NT2/D1 (cell line): ENCODE measurements around the gene PRL.

Experiments used
- DNase-seq: peaks from one replicate; pipeline ENCODE4 v3.0.0-alpha.2; 2011; ENCODE audit warnings: low read depth, low spot score
- H3K27me3 ChIP-seq: 2 replicates; pipeline ENCODE4 v1.6.0; 2011; ENCODE audit warnings: mild to moderate bottlenecking; ENCODE audit not compliant: insufficient read length, insufficient read depth
- H3K36me3 ChIP-seq: 2 replicates; pipeline ENCODE4 v1.6.1; 2011; ENCODE audit warnings: mild to moderate bottlenecking, low read length, mixed read lengths; ENCODE audit not compliant: insufficient read depth, insufficient read length
- H3K4me1 ChIP-seq: 2 replicates; pipeline ENCODE4 v1.5.1; 2011; ENCODE audit not compliant: insufficient read depth, insufficient read length
- H3K4me3 ChIP-seq: 2 replicates; pipeline ENCODE4 v1.5.1; 2011; ENCODE audit warnings: low read depth; ENCODE audit not compliant: insufficient read length
- H3K9ac ChIP-seq: 2 replicates; pipeline ENCODE4 v1.6.0; 2011; ENCODE audit warnings: low read depth; ENCODE audit not compliant: insufficient read length
- H3K9me3 ChIP-seq: 2 replicates; pipeline ENCODE4 v1.5.1; 2011; ENCODE audit warnings: mild to moderate bottlenecking, low read length; ENCODE audit not compliant: insufficient read depth
- SUZ12 ChIP-seq: IDR thresholded peaks from 2 replicates; pipeline ENCODE4 v1.6.1; 2011; ENCODE audit not compliant: insufficient read length, insufficient read depth; ENCODE audit errors: extremely low read depth
- YY1 ChIP-seq: IDR thresholded peaks from 2 replicates; pipeline ENCODE4 v1.6.1; 2011; ENCODE audit not compliant: insufficient read length, insufficient read depth
- ZNF274 ChIP-seq: IDR thresholded peaks from 2 replicates; pipeline ENCODE4 v1.6.1; 2011; ENCODE audit warnings: mild to moderate bottlenecking, low read depth, low read length

Gene PRL

GRCh38 chr6:22294301-22294700 lies 2.5 kb downstream of the PRL start:
- Histone ChIP-seq H3K4me3 (no peak overlapping the region), H3K9me3 (no peaks in the 10 kb centered on the region), H3K36me3 (no peaks in the 10 kb centered on the region), H3K27me3 (no peaks in the 10 kb centered on the region), H3K9ac (no peak overlapping the region), H3K4me1 (no peaks in the 10 kb centered on the region)
- TF ChIP-seq SUZ12 (no peak), YY1 (no peak), ZNF274 (no peak)
- DNase-seq = no peak

GRCh38 chr6:22290045-22290444 lies 6.8 kb downstream of the PRL start:
- Histone ChIP-seq H3K36me3 (no peaks in the 10 kb centered on the region), H3K4me1 (no peaks in the 10 kb centered on the region), H3K27me3 (no peaks in the 10 kb centered on the region), H3K9me3 (no peaks in the 10 kb centered on the region), H3K9ac (no peak overlapping the region), H3K4me3 (no peak overlapping the region)
- DNase-seq = no peak
- TF ChIP-seq ZNF274 (no peak), SUZ12 (no peak)

GRCh38 chr6:22288721-22289120 lies 8.1 kb downstream of the PRL start:
- Histone ChIP-seq H3K4me1 (no peaks in the 10 kb centered on the region), H3K36me3 (no peaks in the 10 kb centered on the region), H3K27me3 (no peaks in the 10 kb centered on the region), H3K4me3 (no peak overlapping the region), H3K9me3 (no peaks in the 10 kb centered on the region), H3K9ac (no peak overlapping the region)
- TF ChIP-seq YY1 (no peak), ZNF274 (no peak), SUZ12 (no peak)
- no peak for DNase-seq

GRCh38 chr6:22284666-22285065 lies 12.2 kb downstream of the PRL start:
- H3K4me1 ChIP-seq = no peaks in the 10 kb centered on the region
- no peaks in the 10 kb centered on the region for H3K36me3 ChIP-seq
- TF ChIP-seq YY1 = no peak
- no peak for TF ChIP-seq SUZ12
- TF ChIP-seq ZNF274 = no peak
- no peak overlapping the region for H3K4me3 ChIP-seq
- no peaks in the 10 kb centered on the region for H3K27me3 ChIP-seq
- no peaks in the 10 kb centered on the region for H3K9me3 ChIP-seq
- DNase-seq = no peak
- no peak overlapping the region for H3K9ac ChIP-seq

GRCh38 chr6:22281341-22282085 lies 15.3 kb downstream of the PRL start:
- no peaks in the 10 kb centered on the region for H3K4me1 ChIP-seq
- no peaks in the 10 kb centered on the region for H3K27me3 ChIP-seq
- no peak overlapping the region for H3K4me3 ChIP-seq
- H3K9me3 ChIP-seq = no peaks in the 10 kb centered on the region
- H3K9ac ChIP-seq = no peak overlapping the region
- H3K36me3 ChIP-seq = no peaks in the 10 kb centered on the region
- TF ChIP-seq SUZ12 (no peak), YY1 (no peak), ZNF274 (no peak)
- DNase-seq = no peak

GRCh38 chr6:22279427-22279826 lies 17.4 kb downstream of the PRL start:
- Histone ChIP-seq H3K36me3 (no peaks in the 10 kb centered on the region), H3K4me3 (no peak overlapping the region), H3K4me1 (no peaks in the 10 kb centered on the region), H3K9me3 (no peaks in the 10 kb centered on the region), H3K9ac (no peak overlapping the region), H3K27me3 (no peaks in the 10 kb centered on the region)
- TF ChIP-seq ZNF274 = no peak
- no peak for TF ChIP-seq SUZ12
- no peak for TF ChIP-seq YY1
- no peak for DNase-seq

GRCh38 chr6:22271081-22271480 lies 25.8 kb downstream of the PRL start:
- Histone ChIP-seq H3K36me3 (no peaks in the 10 kb centered on the region), H3K27me3 (no peaks in the 10 kb centered on the region), H3K9me3 (no peaks in the 10 kb centered on the region), H3K9ac (no peak overlapping the region), H3K4me3 (no peak overlapping the region), H3K4me1 (no peaks in the 10 kb centered on the region)
- TF ChIP-seq YY1 (no peak), ZNF274 (no peak), SUZ12 (no peak)
- no peak for DNase-seq

- Histone ChIP-seq H3K9me3 (no peaks in the 10 kb centered on the region), H3K9ac (no peak overlapping the region), H3K4me1 (no peaks in the 10 kb centered on the region), H3K27me3 (no peaks in the 10 kb centered on the region), H3K4me3 (no peak overlapping the region), H3K36me3 (no peaks in the 10 kb centered on the region)
- no peak for DNase-seq
- TF ChIP-seq YY1 (no peak), ZNF274 (no peak), SUZ12 (no peak)
Measured at GRCh38 chr6:22263748-22264147, 33.1 kb downstream of the PRL start.
